GM19397 (cell line): ENCODE results near the gene CYB5B.
A peak's percentile ranks its signal among the peaks of the same experiment; 100 is the strongest.

Experiments
- ATAC-seq: cut with Tn5 transposase; IDR thresholded peaks from one replicate; pipeline ENCODE4 v1.9.1; 2021; ENCODE audit warnings: mild to moderate bottlenecking, moderate library complexity; ENCODE audit not compliant: unreplicated experiment

The CYB5B gene

GRCh38 chr16:69443927-69444631 is 19.7 kb downstream of the CYB5B start:
- ATAC-seq, result no peak

- no peak for ATAC-seq
Observed at GRCh38 chr16:69444873-69445517, 20.6 kb downstream of the CYB5B start.

- ATAC-seq, result no peak
Observed at GRCh38 chr16:69448470-69449193, 24.2 kb downstream of the CYB5B start.

- no peak for ATAC-seq
Observed at GRCh38 chr16:69451166-69451565, 26.7 kb downstream of the CYB5B start.

- ATAC-seq, result no peak
Observed at GRCh38 chr16:69453936-69454335, 29.5 kb downstream of the CYB5B start.

GRCh38 chr16:69463876-69464275 is 39.5 kb downstream of the CYB5B start:
- no peak for ATAC-seq

- peak; percentile 45 for ATAC-seq
Observed at GRCh38 chr16:69465083-69465721, 40.8 kb downstream of the CYB5B start.

- ATAC-seq, result no peak
Observed at GRCh38 chr16:69465881-69466280, 41.5 kb downstream of the CYB5B start.

GRCh38 chr16:69466547-69466946 is 42.1 kb downstream of the CYB5B start:
- ATAC-seq, result no peak

GRCh38 chr16:69467080-69467479 is 42.7 kb downstream of the CYB5B start:
- no peak for ATAC-seq

- no peak for ATAC-seq
Observed at GRCh38 chr16:69467531-69468204, 43.2 kb downstream of the CYB5B start.

- ATAC-seq, result peak; percentile 50
Observed at GRCh38 chr16:69469807-69470561, 45.6 kb downstream of the CYB5B start.

- ATAC-seq, result no peak
Observed at GRCh38 chr16:69471121-69471520, 46.7 kb downstream of the CYB5B start.

GRCh38 chr16:69474408-69474807 is 50.0 kb downstream of the CYB5B start:
- ATAC-seq, result no peak

GRCh38 chr16:69476920-69477443 is 52.6 kb downstream of the CYB5B start:
- no peak for ATAC-seq

- ATAC-seq, result no peak
Observed at GRCh38 chr16:69477546-69477945, 53.1 kb downstream of the CYB5B start.

- no peak for ATAC-seq
Observed at GRCh38 chr16:69478685-69479084, 54.3 kb downstream of the CYB5B start.

- no peak for ATAC-seq
Observed at GRCh38 chr16:69479775-69480174, 55.4 kb downstream of the CYB5B start.

- ATAC-seq, result no peak
Observed at GRCh38 chr16:69481901-69482341, 57.5 kb downstream of the CYB5B start.
